GM18517 (cell line): ENCODE results near the gene SH3BP4.

Source experiments
- ATAC-seq: cut with Tn5 transposase; IDR thresholded peaks from one replicate; pipeline ENCODE4 v1.9.1; 2021; ENCODE audit warnings: mild to moderate bottlenecking, moderate library complexity; ENCODE audit not compliant: unreplicated experiment

SH3BP4 gene

DNA sequence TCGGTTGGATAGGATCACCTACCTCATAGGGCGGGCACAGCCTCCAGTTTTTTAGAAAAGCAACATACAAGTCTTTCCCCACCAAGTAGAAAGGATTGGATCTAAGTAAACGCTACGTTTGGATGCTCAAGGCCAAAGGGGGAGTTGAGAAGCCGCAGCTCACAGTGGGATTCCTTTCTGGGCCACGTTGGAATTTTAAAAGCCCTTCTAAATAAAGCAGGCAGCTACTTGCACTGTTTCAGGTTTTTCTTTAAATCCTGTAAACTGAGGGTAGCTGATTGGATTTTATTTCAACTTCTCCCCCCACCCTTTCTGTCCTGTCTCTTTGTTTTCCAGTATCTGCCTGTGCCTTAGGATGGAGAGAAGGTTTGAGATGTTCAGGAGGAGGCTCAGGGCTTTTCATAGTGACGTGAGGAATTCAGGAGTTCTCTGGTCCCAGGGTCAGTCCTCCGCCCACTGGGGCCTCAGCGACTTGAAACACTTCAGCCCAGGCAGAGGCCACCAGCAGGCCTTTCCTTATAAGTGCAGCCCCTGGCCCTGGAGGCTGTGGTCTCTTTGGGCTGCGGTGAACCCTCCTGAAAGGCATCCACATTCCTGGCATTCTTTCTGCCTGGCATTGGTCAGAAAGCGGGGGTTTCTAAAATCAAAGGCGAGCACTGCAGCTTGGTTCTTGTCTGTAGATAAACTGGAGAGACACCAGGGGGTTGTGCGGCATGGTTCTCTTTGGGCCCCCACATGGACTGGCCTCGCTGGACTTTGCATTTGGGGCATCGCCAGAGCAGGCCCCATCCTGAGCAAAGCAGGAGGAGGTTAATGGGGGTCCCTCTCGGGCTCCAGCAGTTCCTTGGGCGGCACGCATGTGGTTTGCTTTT lies 44.5 kb downstream of the SH3BP4 start:
- ATAC-seq, result no peak

DNA sequence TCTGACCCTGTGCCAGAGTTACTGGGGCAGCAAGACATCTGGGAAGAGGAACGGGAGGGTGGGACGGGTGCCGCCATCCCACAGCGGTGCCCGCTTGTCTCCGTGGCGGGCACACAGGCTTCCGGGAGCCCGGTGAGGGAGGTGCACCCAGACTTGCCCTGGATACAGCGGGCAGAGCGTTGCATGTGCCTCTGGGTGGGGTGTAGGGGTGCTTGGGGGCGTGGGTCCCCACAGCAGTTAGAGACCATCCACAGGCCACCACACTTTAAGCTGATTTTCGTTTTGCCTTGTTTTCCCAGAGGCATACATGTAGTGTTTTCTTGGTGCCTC lies 45.1 kb downstream of the SH3BP4 start:
- no peak for ATAC-seq

DNA sequence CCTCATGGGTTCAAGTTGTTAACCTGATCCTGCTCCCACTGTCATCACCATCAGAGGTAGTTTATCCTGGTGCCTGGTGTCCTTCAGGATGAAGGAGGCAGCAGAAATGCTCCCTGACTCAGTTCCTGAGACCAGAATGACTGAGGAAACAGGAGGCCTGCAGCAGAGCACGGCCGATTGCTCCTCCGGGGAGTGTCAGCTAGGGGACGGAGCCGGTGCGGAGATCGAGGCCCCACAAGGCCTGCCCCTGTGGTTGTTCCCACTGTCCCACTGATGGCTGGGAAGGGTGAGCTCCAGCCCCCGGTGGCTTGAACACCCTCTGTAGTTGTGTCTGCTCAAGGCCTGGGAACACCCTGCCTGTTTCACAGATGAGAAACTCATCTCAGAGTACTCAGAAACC lies 45.6 kb downstream of the SH3BP4 start:
- no peak for ATAC-seq

DNA sequence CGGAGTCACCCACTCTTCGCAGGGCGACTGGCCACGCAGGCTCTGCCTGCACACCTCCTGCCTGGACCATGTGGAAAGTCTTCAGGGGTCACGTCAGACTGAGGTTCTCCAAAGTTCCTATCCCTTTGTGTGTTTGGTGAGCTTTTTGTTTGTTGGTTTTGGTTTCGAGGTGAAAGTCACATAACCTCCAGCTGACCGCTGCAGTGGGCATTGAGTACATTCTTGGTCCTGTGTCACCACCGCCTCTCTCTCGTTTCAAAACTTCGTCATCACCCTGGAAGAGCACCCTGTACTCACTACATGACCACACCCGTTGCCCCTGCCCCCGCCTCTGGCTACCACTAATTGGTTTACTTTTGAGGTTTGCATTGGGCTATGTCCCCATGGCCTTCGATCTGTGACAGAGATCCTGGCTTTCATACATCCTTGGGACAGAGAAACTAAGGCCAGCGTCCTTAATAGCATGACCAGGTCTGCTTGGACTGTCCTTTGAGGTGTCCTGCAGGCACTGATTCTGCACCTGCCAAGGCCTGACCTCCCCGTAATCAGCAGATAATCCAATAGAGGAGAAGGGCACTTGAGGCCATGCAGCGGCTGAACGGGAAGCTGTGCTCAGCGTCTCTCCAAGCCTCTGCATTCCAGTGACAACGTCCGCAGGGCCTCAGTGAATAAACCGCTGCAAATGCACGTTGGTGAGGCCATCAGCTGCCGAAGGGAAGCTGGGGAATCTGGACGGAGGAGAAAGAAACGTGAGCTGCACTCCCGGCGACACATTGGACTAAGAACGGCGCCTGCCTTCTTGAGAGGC lies 46.8 kb downstream of the SH3BP4 start:
- no peak for ATAC-seq

GRCh38 chr2:234999740-235000425 lies 48.1 kb downstream of the SH3BP4 start:
- ATAC-seq, result no peak

- no peak for ATAC-seq
Measured at GRCh38 chr2:235000426-235001236, 48.8 kb downstream of the SH3BP4 start.

GRCh38 chr2:235001237-235002133 lies 49.7 kb downstream of the SH3BP4 start:
- no peak for ATAC-seq

DNA sequence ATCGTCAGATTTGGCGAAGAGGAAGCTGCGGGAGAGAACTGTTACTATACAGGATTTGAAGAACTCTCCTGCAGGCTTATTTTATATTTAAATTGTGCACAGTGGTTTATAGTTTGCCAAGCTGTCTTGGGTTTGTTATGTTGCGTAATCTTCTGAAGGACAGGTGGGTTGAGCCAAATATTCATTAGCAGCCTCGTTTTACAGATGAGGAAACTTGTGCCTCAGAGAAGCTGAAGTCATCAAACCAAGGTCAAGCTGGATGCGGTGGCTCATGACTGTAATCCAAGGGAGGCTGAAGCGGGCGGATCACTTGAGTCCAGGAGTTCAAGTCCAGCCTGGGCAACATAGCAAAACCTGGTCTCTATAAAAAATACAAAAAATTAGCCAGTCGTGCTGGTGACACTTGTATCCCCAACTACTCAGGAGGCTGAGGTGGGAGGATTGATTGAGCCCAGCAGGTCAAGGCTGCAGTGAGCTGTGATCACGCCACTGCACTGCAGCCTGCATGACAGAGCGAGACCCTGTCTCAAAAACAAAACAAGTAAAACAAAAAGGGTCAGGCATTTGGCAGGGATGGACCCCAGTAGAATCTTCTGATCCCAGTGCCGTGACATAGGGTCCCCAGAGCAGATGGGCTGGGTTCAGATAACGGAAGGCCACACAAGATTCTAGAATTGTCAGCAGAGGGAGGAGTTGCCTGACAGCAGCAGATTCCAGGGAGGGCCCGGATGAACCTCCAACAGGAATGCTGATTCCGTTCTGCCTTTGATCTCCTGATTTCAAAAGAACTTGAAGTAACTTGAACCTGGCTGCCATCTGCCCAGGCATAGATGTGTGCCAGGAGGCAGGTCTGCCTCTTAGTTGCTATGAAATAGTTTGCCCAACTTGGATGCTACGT lies 50.6 kb downstream of the SH3BP4 start:
- no peak for ATAC-seq

GRCh38 chr2:235003096-235003775 lies 51.4 kb downstream of the SH3BP4 start:
- no peak for ATAC-seq

DNA sequence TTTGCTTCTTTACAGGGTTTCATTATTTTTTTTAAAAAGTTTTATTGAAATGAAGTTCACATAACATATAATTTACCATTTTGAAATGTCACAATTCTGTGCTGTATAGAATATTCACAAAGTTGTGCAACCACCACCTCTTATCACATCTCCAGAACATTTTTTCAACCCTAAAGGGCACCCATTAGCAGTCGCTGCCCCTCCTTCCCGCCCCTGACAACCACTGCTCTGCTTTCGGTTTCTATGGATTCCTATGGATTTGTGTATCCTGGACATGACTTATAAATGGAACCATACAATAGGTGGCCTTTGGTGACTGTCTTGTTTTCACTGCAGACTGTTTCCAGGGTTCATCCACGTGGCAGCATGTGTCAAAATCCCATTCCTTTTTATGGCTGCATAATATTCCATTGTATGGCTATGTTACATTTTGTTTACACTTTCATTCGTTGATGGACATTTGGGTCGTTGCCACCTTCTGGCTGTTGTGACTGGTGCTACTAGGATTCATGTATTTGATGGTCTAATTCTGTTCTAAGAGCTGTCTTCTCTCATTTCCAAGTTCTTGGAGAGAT lies 52.6 kb downstream of the SH3BP4 start:
- ATAC-seq, result no peak

DNA sequence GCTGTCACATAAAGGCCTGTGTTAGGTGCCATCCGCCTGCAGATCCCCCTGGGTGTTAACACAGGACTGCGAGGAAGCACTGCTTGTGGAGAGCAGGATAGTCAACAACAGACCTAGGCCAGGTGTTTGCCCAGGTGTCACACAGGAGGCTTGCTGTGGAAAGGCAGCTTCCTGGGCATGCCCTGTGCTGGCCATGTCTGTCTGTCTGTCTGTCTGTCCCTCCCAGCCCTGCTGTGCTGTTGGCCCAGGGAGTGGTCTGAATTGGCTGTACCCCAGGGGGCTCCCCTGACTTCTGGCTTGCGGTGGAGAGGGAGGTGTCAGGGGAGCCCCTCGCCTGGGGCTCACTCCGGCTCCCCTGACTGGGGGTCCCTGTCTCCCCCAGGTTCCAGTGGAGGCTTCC lies 53.2 kb downstream of the SH3BP4 start:
- ATAC-seq, result no peak

GRCh38 chr2:235005603-235006259 lies 53.9 kb downstream of the SH3BP4 start:
- no peak for ATAC-seq

GRCh38 chr2:235006461-235006860 lies 54.6 kb downstream of the SH3BP4 start:
- ATAC-seq, result no peak

DNA sequence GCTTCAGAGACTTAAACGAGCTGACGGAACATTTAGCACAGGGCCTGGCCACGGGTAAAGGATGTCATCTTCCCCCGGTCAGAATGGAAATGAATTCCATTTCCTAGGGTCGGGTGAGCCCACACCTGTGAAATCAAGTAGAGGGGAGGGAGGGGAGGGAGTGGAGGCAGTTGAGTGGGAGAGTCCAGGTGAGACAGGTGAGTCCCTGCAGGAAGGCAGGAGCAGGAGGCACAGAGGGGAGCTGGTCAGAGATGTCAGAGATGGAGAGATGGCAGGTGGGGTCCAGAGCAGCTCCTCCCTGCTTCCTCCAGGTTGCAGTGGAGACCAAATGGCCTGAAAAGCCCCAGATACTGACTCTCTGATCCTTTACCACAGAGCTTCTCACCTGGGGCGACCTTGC lies 55.2 kb downstream of the SH3BP4 start:
- ATAC-seq, result no peak

DNA sequence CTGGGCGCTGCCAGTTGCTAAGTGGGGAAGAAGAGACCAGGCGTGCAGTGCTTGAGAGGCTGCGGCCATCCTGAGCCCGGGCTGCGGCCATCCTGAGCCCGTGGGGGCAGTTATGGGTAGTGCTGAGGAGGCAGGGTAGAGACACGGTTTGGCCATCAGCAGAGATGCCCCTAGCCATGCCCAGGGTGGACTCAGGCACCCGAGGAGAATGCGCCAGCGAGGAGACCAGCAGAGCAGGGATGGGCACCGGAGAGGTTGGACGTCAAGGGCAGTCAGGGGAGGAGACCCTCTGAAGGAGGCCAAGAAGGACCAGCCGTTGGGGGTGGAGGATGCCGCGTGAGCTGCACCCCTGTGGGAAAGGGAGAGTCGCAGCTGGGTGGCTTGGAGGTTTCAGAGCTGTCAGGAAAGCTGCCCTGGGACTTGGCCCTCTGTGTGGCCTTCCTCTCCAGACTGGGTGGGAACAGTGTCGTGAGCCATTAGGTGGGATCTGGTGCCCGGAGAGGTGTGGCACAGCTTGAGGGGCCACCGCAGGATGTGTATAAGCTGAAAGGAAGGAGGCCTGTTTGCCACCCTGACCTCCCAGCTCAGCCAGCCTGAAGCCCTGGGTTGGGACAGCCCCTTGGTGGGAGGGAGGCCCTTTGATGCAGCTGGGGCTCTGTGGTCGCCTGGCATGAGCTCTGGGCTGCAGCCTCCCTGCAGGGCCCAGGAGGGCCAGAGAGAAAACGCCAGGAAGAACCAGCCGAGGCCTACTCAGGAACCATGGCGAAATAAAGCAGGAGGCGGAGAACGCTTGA lies 56.0 kb downstream of the SH3BP4 start:
- no peak for ATAC-seq

DNA sequence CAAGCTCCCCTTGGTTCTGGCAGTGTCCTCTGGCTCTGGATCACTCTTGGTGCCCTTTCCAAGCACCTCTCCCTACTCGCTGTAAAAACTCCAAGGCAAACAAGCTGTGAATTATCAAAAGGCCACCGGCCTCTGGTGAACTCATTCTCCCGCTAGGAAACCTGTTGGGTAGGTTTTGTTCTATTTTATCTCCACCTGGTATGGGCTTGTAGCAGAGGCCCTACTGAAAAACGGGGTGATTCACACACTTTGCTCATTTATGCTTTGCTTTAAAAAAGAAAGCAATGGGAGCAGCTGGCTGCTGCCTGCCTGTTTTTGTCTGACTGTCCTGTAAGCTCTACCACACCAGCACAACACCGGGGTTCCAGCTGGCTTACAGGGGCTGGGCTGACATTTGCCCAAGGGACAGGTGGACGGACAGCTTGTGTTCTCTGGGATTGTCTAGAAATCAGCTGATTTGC lies 56.8 kb downstream of the SH3BP4 start:
- ATAC-seq, result no peak
